ENCODE data around the gene GPR161.
"Not testable (repeated sequence)": the region's sequence is repeated elsewhere in the genome, so short reads cannot be mapped to it uniquely, and the experiment has no call there.

Gene GPR161

GRCh38 chr1:168159979-168160378, 23.2 kb upstream of the GPR161 start:
- H3K36me3 Mint-ChIP-seq (ENCODE audit: low read depth), result peaks cover 15% of the 10 kb centered on the region
- H3K9me3 Mint-ChIP-seq, result peaks cover 33% of the 10 kb centered on the region
- H3K4me3 Mint-ChIP-seq, result no peak overlapping the region
- H3K27me3 Mint-ChIP-seq, result peaks cover 26% of the 10 kb centered on the region
- H3K4me1 Mint-ChIP-seq (ENCODE audit: low read depth), result no peaks in the 10 kb centered on the region
- no peak overlapping the region for H3K27ac Mint-ChIP-seq

GRCh38 chr1:168159251-168159650, 22.5 kb upstream of the GPR161 start:
- Mint-ChIP-seq H3K4me1 (ENCODE audit: low read depth) (no peaks in the 10 kb centered on the region), H3K36me3 (ENCODE audit: low read depth) (peaks cover 15% of the 10 kb centered on the region), H3K27ac (no peak overlapping the region), H3K27me3 (peaks cover 26% of the 10 kb centered on the region), H3K9me3 (peaks cover 33% of the 10 kb centered on the region), H3K4me3 (no peak overlapping the region)

- Mint-ChIP-seq H3K4me1 (ENCODE audit: low read depth) (no peaks in the 10 kb centered on the region), H3K4me3 (no peak overlapping the region), H3K9me3 (peaks cover 33% of the 10 kb centered on the region), H3K27me3 (peaks cover 22% of the 10 kb centered on the region), H3K36me3 (ENCODE audit: low read depth) (peaks cover 15% of the 10 kb centered on the region), H3K27ac (no peak overlapping the region)
These were observed 20.9 kb upstream of the GPR161 start for GRCh38 chr1:168157638-168158037.

- H3K4me1 Mint-ChIP-seq (ENCODE audit: low read depth), result no peaks in the 10 kb centered on the region
- peaks cover 20% of the 10 kb centered on the region for H3K27me3 Mint-ChIP-seq
- peaks cover 30% of the 10 kb centered on the region for H3K9me3 Mint-ChIP-seq
- no peak overlapping the region for H3K27ac Mint-ChIP-seq
- H3K4me3 Mint-ChIP-seq, result no peak overlapping the region
- peaks cover 15% of the 10 kb centered on the region for H3K36me3 Mint-ChIP-seq (ENCODE audit: low read depth)
These were observed 19.2 kb upstream of the GPR161 start for GRCh38 chr1:168155910-168156309.

GRCh38 chr1:168154707-168155106, 18.0 kb upstream of the GPR161 start:
- H3K36me3 Mint-ChIP-seq (ENCODE audit: low read depth), result peaks cover 11% of the 10 kb centered on the region
- H3K9me3 Mint-ChIP-seq, result peaks cover 18% of the 10 kb centered on the region
- H3K4me1 Mint-ChIP-seq (ENCODE audit: low read depth); H3K27ac Mint-ChIP-seq; H3K27me3 Mint-ChIP-seq; H3K4me3 Mint-ChIP-seq: not testable (repeated sequence)

- H3K9me3 Mint-ChIP-seq, result no peaks in the 10 kb centered on the region
- no peak overlapping the region for H3K4me3 Mint-ChIP-seq
- no peak overlapping the region for H3K27ac Mint-ChIP-seq
- no peaks in the 10 kb centered on the region for H3K36me3 Mint-ChIP-seq (ENCODE audit: low read depth)
- peaks cover 5% of the 10 kb centered on the region for H3K4me1 Mint-ChIP-seq (ENCODE audit: low read depth)
- no peaks in the 10 kb centered on the region for H3K27me3 Mint-ChIP-seq
These were observed 15.2 kb upstream of the GPR161 start for GRCh38 chr1:168151935-168152334.

- no peak overlapping the region for H3K27ac Mint-ChIP-seq
- no peaks in the 10 kb centered on the region for H3K27me3 Mint-ChIP-seq
- H3K9me3 Mint-ChIP-seq, result no peaks in the 10 kb centered on the region
- no peaks in the 10 kb centered on the region for H3K36me3 Mint-ChIP-seq (ENCODE audit: low read depth)
- H3K4me1 Mint-ChIP-seq (ENCODE audit: low read depth), result peaks cover 11% of the 10 kb centered on the region
- no peak overlapping the region for H3K4me3 Mint-ChIP-seq
These were observed 13.6 kb upstream of the GPR161 start for GRCh38 chr1:168150283-168150682.

GRCh38 chr1:168148916-168149315, 12.2 kb upstream of the GPR161 start:
- Mint-ChIP-seq H3K4me1 (ENCODE audit: low read depth) (peaks cover 14% of the 10 kb centered on the region), H3K27me3 (no peaks in the 10 kb centered on the region), H3K4me3 (no peak overlapping the region), H3K36me3 (ENCODE audit: low read depth) (no peaks in the 10 kb centered on the region), H3K9me3 (no peaks in the 10 kb centered on the region), H3K27ac (no peak overlapping the region)

- peaks cover 14% of the 10 kb centered on the region for H3K4me1 Mint-ChIP-seq (ENCODE audit: low read depth)
- no peaks in the 10 kb centered on the region for H3K36me3 Mint-ChIP-seq (ENCODE audit: low read depth)
- H3K27me3 Mint-ChIP-seq, result no peaks in the 10 kb centered on the region
- H3K4me3 Mint-ChIP-seq, result no peak overlapping the region
- H3K9me3 Mint-ChIP-seq, result no peaks in the 10 kb centered on the region
- no peak overlapping the region for H3K27ac Mint-ChIP-seq
These were observed 9.9 kb upstream of the GPR161 start for GRCh38 chr1:168146626-168147025.

- H3K4me1 Mint-ChIP-seq (ENCODE audit: low read depth), result peaks cover 14% of the 10 kb centered on the region
- no peaks in the 10 kb centered on the region for H3K27me3 Mint-ChIP-seq
- H3K27ac Mint-ChIP-seq, result no peak overlapping the region
- H3K36me3 Mint-ChIP-seq (ENCODE audit: low read depth), result no peaks in the 10 kb centered on the region
- no peaks in the 10 kb centered on the region for H3K9me3 Mint-ChIP-seq
- H3K4me3 Mint-ChIP-seq, result no peak overlapping the region
These were observed 9.4 kb upstream of the GPR161 start for GRCh38 chr1:168146160-168146539.

GRCh38 chr1:168145184-168146159, 8.7 kb upstream of the GPR161 start:
- peak overlapping the region; percentile 31 for H3K27ac Mint-ChIP-seq
- peak overlapping the region; percentile 47 for H3K4me3 Mint-ChIP-seq
- peaks cover 14% of the 10 kb centered on the region for H3K4me1 Mint-ChIP-seq (ENCODE audit: low read depth)
- H3K36me3 Mint-ChIP-seq (ENCODE audit: low read depth), result no peaks in the 10 kb centered on the region
- no peaks in the 10 kb centered on the region for H3K27me3 Mint-ChIP-seq
- H3K9me3 Mint-ChIP-seq, result no peaks in the 10 kb centered on the region

GRCh38 chr1:168141871-168142385, 5.2 kb upstream of the GPR161 start:
- no peaks in the 10 kb centered on the region for H3K9me3 Mint-ChIP-seq
- peaks cover 42% of the 10 kb centered on the region for H3K4me1 Mint-ChIP-seq (ENCODE audit: low read depth)
- no peak overlapping the region for H3K27ac Mint-ChIP-seq
- peaks cover 10% of the 10 kb centered on the region for H3K27me3 Mint-ChIP-seq
- no peak overlapping the region for H3K4me3 Mint-ChIP-seq
- no peaks in the 10 kb centered on the region for H3K36me3 Mint-ChIP-seq (ENCODE audit: low read depth)

- peaks cover 30% of the 10 kb centered on the region for H3K27me3 Mint-ChIP-seq
- H3K36me3 Mint-ChIP-seq (ENCODE audit: low read depth), result no peaks in the 10 kb centered on the region
- no peak overlapping the region for H3K27ac Mint-ChIP-seq
- no peaks in the 10 kb centered on the region for H3K9me3 Mint-ChIP-seq
- peaks cover 39% of the 10 kb centered on the region for H3K4me1 Mint-ChIP-seq (ENCODE audit: low read depth)
- no peak overlapping the region for H3K4me3 Mint-ChIP-seq
These were observed 2.3 kb upstream of the GPR161 start for GRCh38 chr1:168139070-168139469.

- H3K9me3 Mint-ChIP-seq, result no peaks in the 10 kb centered on the region
- H3K36me3 Mint-ChIP-seq (ENCODE audit: low read depth), result no peaks in the 10 kb centered on the region
- H3K4me3 Mint-ChIP-seq, result peak overlapping the region; percentile 90
- H3K27me3 Mint-ChIP-seq, result peaks cover 37% of the 10 kb centered on the region
- peak overlapping the region; percentile 14 for H3K27ac Mint-ChIP-seq
- peaks cover 39% of the 10 kb centered on the region for H3K4me1 Mint-ChIP-seq (ENCODE audit: low read depth)
These were observed 1.4 kb upstream of the GPR161 start for GRCh38 chr1:168138134-168138533.

- peaks cover 39% of the 10 kb centered on the region for H3K4me1 Mint-ChIP-seq (ENCODE audit: low read depth)
- no peaks in the 10 kb centered on the region for H3K9me3 Mint-ChIP-seq
- peak overlapping the region; percentile 90 for H3K4me3 Mint-ChIP-seq
- H3K36me3 Mint-ChIP-seq (ENCODE audit: low read depth), result no peaks in the 10 kb centered on the region
- H3K27ac Mint-ChIP-seq, result peak overlapping the region; percentile 85
- H3K27me3 Mint-ChIP-seq, result peaks cover 44% of the 10 kb centered on the region
These were observed 738 bp upstream of the GPR161 start for GRCh38 chr1:168137515-168137821.
